ENCODE data around the gene NMNAT2.
"Not testable (repeated sequence)": the region's sequence is repeated elsewhere in the genome, so short reads cannot be mapped to it uniquely, and the experiment has no call there.

Gene NMNAT2

GRCh38 chr1:183416850-183417771 lies 1.1 kb downstream of the NMNAT2 start:
- no peak for DNase-seq (ENCODE audit: low read depth in 2 of 2)

GRCh38 chr1:183414365-183414764 lies 3.8 kb downstream of the NMNAT2 start:
- no peak for DNase-seq (ENCODE audit: low read depth in 2 of 2)

- DNase-seq (ENCODE audit: low read depth in 2 of 2): no peak
Observed at GRCh38 chr1:183411091-183411490, 7.1 kb downstream of the NMNAT2 start.

- DNase-seq (ENCODE audit: low read depth in 2 of 2): no peak
Observed at GRCh38 chr1:183407961-183408360, 10.2 kb downstream of the NMNAT2 start.

GRCh38 chr1:183407474-183407873 lies 10.7 kb downstream of the NMNAT2 start:
- no peak for DNase-seq (ENCODE audit: low read depth in 2 of 2)

- DNase-seq (ENCODE audit: low read depth in 2 of 2): no peak
Observed at GRCh38 chr1:183404476-183404875, 13.7 kb downstream of the NMNAT2 start.

GRCh38 chr1:183403498-183403897 lies 14.7 kb downstream of the NMNAT2 start:
- no peak for DNase-seq (ENCODE audit: low read depth in 2 of 2)

GRCh38 chr1:183401565-183401964 lies 16.6 kb downstream of the NMNAT2 start:
- not testable (repeated sequence) for DNase-seq (ENCODE audit: low read depth in 2 of 2)

- no peak for DNase-seq (ENCODE audit: low read depth in 2 of 2)
Observed at GRCh38 chr1:183394435-183394834, 23.7 kb downstream of the NMNAT2 start.

GRCh38 chr1:183391863-183392262 lies 26.3 kb downstream of the NMNAT2 start:
- no peak for DNase-seq (ENCODE audit: low read depth in 2 of 2)

GRCh38 chr1:183390561-183390960 lies 27.6 kb downstream of the NMNAT2 start:
- no peak for DNase-seq (ENCODE audit: low read depth in 2 of 2)

- DNase-seq (ENCODE audit: low read depth in 2 of 2): no peak
Observed at GRCh38 chr1:183388735-183389134, 29.4 kb downstream of the NMNAT2 start.

GRCh38 chr1:183385340-183386144 lies 32.6 kb downstream of the NMNAT2 start:
- no peak for DNase-seq (ENCODE audit: low read depth in 2 of 2)

GRCh38 chr1:183379951-183380350 lies 38.2 kb downstream of the NMNAT2 start:
- DNase-seq (ENCODE audit: low read depth in 2 of 2): no peak

- DNase-seq (ENCODE audit: low read depth in 2 of 2): no peak
Observed at GRCh38 chr1:183375381-183375780, 42.8 kb downstream of the NMNAT2 start.

- no peak for DNase-seq (ENCODE audit: low read depth in 2 of 2)
Observed at GRCh38 chr1:183374825-183375224, 43.4 kb downstream of the NMNAT2 start.

- no peak for DNase-seq (ENCODE audit: low read depth in 2 of 2)
Observed at GRCh38 chr1:183372586-183373230, 45.5 kb downstream of the NMNAT2 start.

- no peak for DNase-seq (ENCODE audit: low read depth in 2 of 2)
Observed at GRCh38 chr1:183370399-183371058, 47.7 kb downstream of the NMNAT2 start.

- no peak for DNase-seq (ENCODE audit: low read depth in 2 of 2)
Observed at GRCh38 chr1:183368213-183369108, 49.7 kb downstream of the NMNAT2 start.

GRCh38 chr1:183366116-183366515 lies 52.1 kb downstream of the NMNAT2 start:
- DNase-seq (ENCODE audit: low read depth in 2 of 2): no peak

GRCh38 chr1:183365676-183366075 lies 52.5 kb downstream of the NMNAT2 start:
- DNase-seq (ENCODE audit: low read depth in 2 of 2): no peak

Data from stimulated activated CD8-positive, alpha-beta memory T cell treated with anti-CD3 and anti-CD28 coated beads, Interleukin-15, amount 100 ng/mL, for 4 hours (primary cell).